ENCODE measurements around the gene ZNF583. TPM values are rescaled to one million over a fixed set of nuclear protein-coding genes. Genes with fewer than 3 reads are reported as not detected.
A peak's percentile ranks its signal among the peaks of the same experiment; 100 is the strongest.

ZNF583 gene
- total and polyA plus RNA-seq, 2 of the 8 experiments (the other 6 are each of a cell fraction or from before 2014, with no cell fraction given), result 0.48 to 2.8 TPM

- no peak overlapping the region for H2AFZ ChIP-seq (ENCODE audit: low read length)
- FAIRE-seq, result no peak
- no peak overlapping the region for H4K91ac ChIP-seq (replicated peaks; ENCODE audit: insufficient read length, low read length)
- no peak overlapping the region for H2BK15ac ChIP-seq (ENCODE audit: low read length)
- H2BK5ac ChIP-seq (ENCODE audit: low read depth, low read length), result no peak overlapping the region
- H3K4me2 ChIP-seq (ENCODE audit: insufficient read depth in 1 of 2, low read depth in 2 of 2, low read length in 2 of 2), result peak overlapping the region in 1 of 2 experiments; percentile 77; a peak in 2 of 4 replicates
- 92% methylated on average over 3 of the region's 3 CpGs; no CpG with 5 or more reads in 1 of the 2 experiments for WGBS, 2 experiments (ENCODE audit: extremely low coverage in 1 of 2, insufficient coverage in 1 of 2, insufficient read length in 1 of 2, insufficient replicate concordance in 2 of 2, low coverage in 1 of 2, low lambda C conversion rate in 2 of 2, missing lambda C conversion rate in 1 of 2)
- no peak overlapping the region for H2AK5ac ChIP-seq (ENCODE audit: low read depth, low read length)
- ChIA-PET CTCF (ENCODE audit: partially characterized antibody) (interaction anchor here (1.3 to 1.5 kb wide), 2 partner anchors 19 to 215 kb away, joined by 3 read pairs; no protein-coding TSS in a partner anchor), POLR2A (ENCODE audit: partially characterized antibody) (interaction anchor here (0.5 to 3.5 kb wide), 5 partner anchors 9 to 23 kb away, joined by 3 to 41 read pairs (median 5); partner anchors contain the start of gene ZNF582)
- H2BK120ac ChIP-seq (replicated peaks; ENCODE audit: low read depth, low read length), result no peak overlapping the region
- H3K4me3 ChIP-seq (ENCODE audit: extremely low read depth in 1 of 4, insufficient read depth in 2 of 4, low read depth in 3 of 4, low read length in 4 of 4), result no peak overlapping the region
- H3K56ac ChIP-seq (replicated peaks; ENCODE audit: insufficient read length, low read depth, low read length), result no peak overlapping the region
- H4K20me1 ChIP-seq (replicated peaks in 1 of 2; ENCODE audit: control insufficient read depth in 1 of 2, insufficient read depth in 2 of 2, low read length in 2 of 2), result no peaks in the 10 kb centered on the region
- H3K79me1 ChIP-seq (ENCODE audit: low read depth, low read length), result no peaks in the 10 kb centered on the region; the same call in 1 of the 2 replicates
- no peak overlapping the region for H2BK20ac ChIP-seq (ENCODE audit: low read length)
- no peak overlapping the region for H4K8ac ChIP-seq (ENCODE audit: extremely low read depth, insufficient read depth, low read length)
- H3K36me3 ChIP-seq (ENCODE audit: control insufficient read depth in 2 of 4, insufficient read depth in 4 of 4, low read length in 3 of 4), result peaks cover 17 to 44% (median 36%) of the 10 kb centered on the region in 4 experiments
- no peak overlapping the region for H3K23ac ChIP-seq (ENCODE audit: insufficient read length)
- H3K4me1 ChIP-seq (replicated peaks in 1 of 4; ENCODE audit: control insufficient read depth in 3 of 4, insufficient read depth in 4 of 4, low read length in 3 of 4), result peaks cover 0 to 2% (median 0%) of the 10 kb centered on the region in 4 experiments; a peak in 2 of 7 replicates
- H4K5ac ChIP-seq (ENCODE audit: insufficient read length, low read depth, low read length), result no peak overlapping the region
- no peak overlapping the region for H3K14ac ChIP-seq (ENCODE audit: insufficient read length)
- TF ChIP-seq CEBPB (IDR thresholded peaks at IDR 0.05; ENCODE audit: low read depth, low read length) (peak; percentile 90), ATF2 (IDR thresholded peaks at IDR 0.05; ENCODE audit: low read length) (no peak), MAFK (IDR thresholded peaks at IDR 0.05; ENCODE audit: low read depth, low read length) (no peak)
- no peak overlapping the region for H3K18ac ChIP-seq (ENCODE audit: extremely low read depth, low read length)
- DNase-seq (ENCODE audit: low read depth in 1 of 2, low spot score in 2 of 2), result no peak
- H3K79me2 ChIP-seq (ENCODE audit: control insufficient read depth in 1 of 2, insufficient read depth in 2 of 2, low read length in 2 of 2), result peaks cover 9 to 27% of the 10 kb centered on the region in 2 experiments; a peak in 3 of 4 replicates
- H3K23me2 ChIP-seq (ENCODE audit: low read depth, low read length), result peaks cover 2% of the 10 kb centered on the region; the same call in 1 of the 2 replicates
- H3K27me3 ChIP-seq (replicated peaks in 1 of 4; ENCODE audit: control insufficient read depth in 3 of 4, extremely low read depth in 1 of 4, insufficient read depth in 3 of 4, low read length in 3 of 4), result no peaks in the 10 kb centered on the region
- no peak overlapping the region for H3K4ac ChIP-seq (replicated peaks; ENCODE audit: insufficient read length, low read depth, low read length)
- no peak overlapping the region for H2BK12ac ChIP-seq (ENCODE audit: low read depth, low read length)
- H3K27ac ChIP-seq (ENCODE audit: low read depth, low read length), result no peak overlapping the region
- no peaks in the 10 kb centered on the region for H3K9me3 ChIP-seq (ENCODE audit: insufficient read depth in 2 of 2, low read depth in 1 of 2, low read length in 1 of 2)
- no peak overlapping the region for H3K9ac ChIP-seq (replicated peaks in 1 of 4; ENCODE audit: extremely low read depth in 1 of 4, low read depth in 3 of 4, low read length in 3 of 4)
Measured at GRCh38 chr19:56369886-56370676, 34.1 kb upstream of the ZNF583 start.

All from H1 (cell line).